ENCODE measurements around the gene LCNL1. TPM values are rescaled to one million over a fixed set of nuclear protein-coding genes. Genes with fewer than 3 reads are reported as not detected.

The LCNL1 gene
- total and polyA plus RNA-seq, 2 experiments from 2014 or later, result 0.36 TPM; not detected in 1

GRCh38 chr9:136956604-136957003 is 26.2 kb upstream of the LCNL1 start:
- Histone ChIP-seq H3K4me3 (no peak overlapping the region), H3K4me1 (ENCODE audit: low read depth) (no peaks in the 10 kb centered on the region), H3K36me3 (no peaks in the 10 kb centered on the region), H3K27ac (no peak overlapping the region), H3K9me3 (ENCODE audit: low read depth) (no peaks in the 10 kb centered on the region), H3K27me3 (no peaks in the 10 kb centered on the region)
- no peak for DNase-seq (ENCODE audit: low read depth in 1 of 2, low spot score in 1 of 2)
- TF ChIP-seq CTCF (IDR thresholded peaks at IDR 0.05; ENCODE audit: low read depth, low read length), result no peak

- no peak for DNase-seq (ENCODE audit: low read depth in 1 of 2, low spot score in 1 of 2)
- TF ChIP-seq CTCF (IDR thresholded peaks at IDR 0.05; ENCODE audit: low read depth, low read length), result no peak
- no peak overlapping the region for H3K27ac ChIP-seq
- no peaks in the 10 kb centered on the region for H3K4me1 ChIP-seq (ENCODE audit: low read depth)
- no peak overlapping the region for H3K4me3 ChIP-seq
- no peaks in the 10 kb centered on the region for H3K9me3 ChIP-seq (ENCODE audit: low read depth)
- no peaks in the 10 kb centered on the region for H3K27me3 ChIP-seq
- no peaks in the 10 kb centered on the region for H3K36me3 ChIP-seq
These were observed 25.3 kb upstream of the LCNL1 start for GRCh38 chr9:136957461-136957860.

GRCh38 chr9:136957901-136958300 is 24.9 kb upstream of the LCNL1 start:
- Histone ChIP-seq H3K36me3 (no peaks in the 10 kb centered on the region), H3K27me3 (no peaks in the 10 kb centered on the region), H3K4me1 (ENCODE audit: low read depth) (no peaks in the 10 kb centered on the region), H3K27ac (no peak overlapping the region), H3K9me3 (ENCODE audit: low read depth) (no peaks in the 10 kb centered on the region), H3K4me3 (no peak overlapping the region)
- no peak for TF ChIP-seq CTCF (IDR thresholded peaks at IDR 0.05; ENCODE audit: low read depth, low read length)
- no peak for DNase-seq (ENCODE audit: low read depth in 1 of 2, low spot score in 1 of 2)

- no peaks in the 10 kb centered on the region for H3K4me1 ChIP-seq (ENCODE audit: low read depth)
- no peak overlapping the region for H3K27ac ChIP-seq
- no peak overlapping the region for H3K4me3 ChIP-seq
- no peak for TF ChIP-seq CTCF (IDR thresholded peaks at IDR 0.05; ENCODE audit: low read depth, low read length)
- no peaks in the 10 kb centered on the region for H3K27me3 ChIP-seq
- H3K36me3 ChIP-seq, result no peaks in the 10 kb centered on the region
- H3K9me3 ChIP-seq (ENCODE audit: low read depth), result no peaks in the 10 kb centered on the region
- no peak for DNase-seq (ENCODE audit: low read depth in 1 of 2, low spot score in 1 of 2)
These were observed 24.3 kb upstream of the LCNL1 start for GRCh38 chr9:136958473-136958872.

GRCh38 chr9:136958898-136959850 is 23.6 kb upstream of the LCNL1 start:
- Histone ChIP-seq H3K36me3 (no peaks in the 10 kb centered on the region), H3K27ac (no peak overlapping the region), H3K4me1 (ENCODE audit: low read depth) (no peaks in the 10 kb centered on the region), H3K4me3 (no peak overlapping the region), H3K27me3 (no peaks in the 10 kb centered on the region), H3K9me3 (ENCODE audit: low read depth) (no peaks in the 10 kb centered on the region)
- TF ChIP-seq CTCF (IDR thresholded peaks at IDR 0.05; ENCODE audit: low read depth, low read length), result no peak
- no peak for DNase-seq (ENCODE audit: low read depth in 1 of 2, low spot score in 1 of 2)

Data from cardiac muscle cell (in vitro differentiated cells and primary cell).